IMR-90 (cell line): ENCODE measurements around the gene VWA7. TPM values are rescaled to one million over a fixed set of nuclear protein-coding genes. Genes with fewer than 3 reads are reported as not detected.

Experiments
- BHLHE40 ChIP-seq: fragments of 150-350 bp; IDR thresholded peaks from 2 replicates; pipeline ENCODE4 v1.6.1; 2016; ENCODE audit warnings: mild to moderate bottlenecking, low read depth, low read length
- CTCF ChIP-seq: conservative IDR thresholded peaks from 2 replicates; pipeline ENCODE4 v1.5.1; 2012; ENCODE audit warnings: mild to moderate bottlenecking, low read depth, low read length, improper control_type of control experiment
- MAZ ChIP-seq: IDR thresholded peaks from 2 replicates; pipeline ENCODE4 v1.6.1; 2012; ENCODE audit warnings: low read depth, mild to moderate bottlenecking, low read length, improper control_type of control experiment, moderate library complexity, borderline replicate concordance
- polyA plus RNA-seq, 3 experiments: library from polyadenylated mRNA; depleted of rRNA; stranded (reverse); fragments of >200 nt; gene quantifications; 2 replicates each; pipeline ENCODE4 v1.2.3, GENCODE V29; 2012; ENCODE audit warnings: low replicate concordance in 1 of 3
- total RNA-seq: library from RNA; depleted of rRNA; stranded (reverse); fragments of >200 nt; gene quantifications from 2 replicates; pipeline ENCODE4 v1.2.3, GENCODE V29; 2012

Gene VWA7
- total and polyA plus RNA-seq, 2 of the 4 experiments (the other 2 are of a cell fraction): under 0.01 to 1.4 TPM

- peak; percentile 22; the same call in 1 of the 2 replicates for TF ChIP-seq MAZ
- TF ChIP-seq CTCF: no peak
- TF ChIP-seq BHLHE40: no peak
Measured at GRCh38 chr6:31734821-31735406, 42.2 kb downstream of the VWA7 start (continued).
